B cell (primary cell): ENCODE measurements around the gene SMG1. TPM values are rescaled to one million over a fixed set of nuclear protein-coding genes. Genes with fewer than 3 reads are reported as not detected.

ENCODE experiments used
- ATAC-seq: fragments of 200-7000 bp; cut with Tn5 transposase; one replicate; pipeline ENCODE4 v1.10.0; 2021; ENCODE audit warnings: low read depth, mild to moderate bottlenecking, moderate number of reproducible peaks, moderate library complexity
- CTCF ChIA-PET: fragments of 350-600 bp; sonication (Branson Sonifier 250); formaldehyde crosslinking; loops from one replicate; lab custom pipeline; 2021; ENCODE audit warnings: antibody characterized with exemption, inconsistent platforms; lab: Charles Lee
- POLR2A ChIA-PET: fragments of 350-600 bp; sonication (Branson Sonifier 250); formaldehyde crosslinking; loops from one replicate; lab custom pipeline; 2021; ENCODE audit warnings: antibody characterized with exemption; lab: Charles Lee
- DNase-seq: peaks from one replicate; pipeline ENCODE4 v3.0.0; 2013
- H2AFZ ChIP-seq: 2 replicates; pipeline ENCODE4 v1.6.1; 2012; ENCODE audit warnings: mild to moderate bottlenecking, low read depth, low read length; ENCODE audit not compliant: insufficient read depth, poor library complexity, severe bottlenecking
- H3K27ac ChIP-seq, 2 donors: 1 replicate in 1 of 2; 2 replicates in 1 of 2; pipeline ENCODE4 v1.5.1; 2012 to 2013; ENCODE audit warnings: low read length in 2 of 2, mild to moderate bottlenecking in 2 of 2, moderate library complexity in 1 of 2
- H3K27me3 ChIP-seq, 4 experiments: fragments of 200-600 bp in 1 of 4; sonication (generic) in 1 of 4; replicated peaks in 1 of 4; 1 replicate in 2 of 4; 2 replicates in 2 of 4; pipeline versions ENCODE4 v1.6.1 to v1.7.0; 2013 to 2016; ENCODE audit warnings: low read length in 3 of 4, mild to moderate bottlenecking in 2 of 4, mixed read lengths in 1 of 4, moderate library complexity in 1 of 4; ENCODE audit not compliant: insufficient read depth in 4 of 4, control insufficient read depth in 3 of 4; ENCODE audit errors: control extremely low read depth in 1 of 4
- H3K36me3 ChIP-seq, 2 experiments: replicated peaks in 1 of 2; 1 replicate in 1 of 2; 2 replicates in 1 of 2; pipeline versions ENCODE4 v1.6.1 to v1.7.1; 2013; ENCODE audit warnings: low read length in 1 of 2; ENCODE audit not compliant: insufficient read depth in 2 of 2, control insufficient read depth in 1 of 2; ENCODE audit errors: control extremely low read depth in 1 of 2, extremely low read depth in 1 of 2
- H3K4me1 ChIP-seq, 2 donors: fragments of 200-600 bp in 1 of 2; sonication (generic) in 1 of 2; 1 replicate in 1 of 2; 2 replicates in 1 of 2; pipeline versions ENCODE4 v1.5.1 to v1.6.1; 2013 to 2017; ENCODE audit warnings: low read length in 2 of 2; ENCODE audit not compliant: control insufficient read depth in 2 of 2, insufficient read depth in 2 of 2
- H3K4me2 ChIP-seq: replicated peaks from 2 replicates; pipeline ENCODE3; 2012; ENCODE audit warnings: mild to moderate bottlenecking, low read depth, low read length; ENCODE audit not compliant: poor library complexity, severe bottlenecking
- H3K4me3 ChIP-seq, 5 experiments: fragments of 200-600 bp in 1 of 5; sonication (generic) in 1 of 5; 1 replicate in 3 of 5; 2 replicates in 2 of 5; pipeline versions ENCODE4 v1.5.1 to v1.7.0; 2011 to 2016; ENCODE audit warnings: low read length in 4 of 5, mild to moderate bottlenecking in 4 of 5, low read depth in 2 of 5, control low read depth in 1 of 5, moderate library complexity in 1 of 5; ENCODE audit not compliant: insufficient read depth in 1 of 5; ENCODE audit errors: control extremely low read depth in 1 of 5, extremely low read depth in 1 of 5
- H3K79me2 ChIP-seq: fragments of 200-600 bp; sonication (generic); one replicate; pipeline ENCODE4 v1.6.0; 2016; ENCODE audit warnings: low read length; ENCODE audit not compliant: control insufficient read depth, insufficient read depth
- H3K9ac ChIP-seq: fragments of 200-600 bp; sonication (generic); 2 replicates; pipeline ENCODE4 v1.6.1; 2017; ENCODE audit warnings: mild to moderate bottlenecking, low read length, moderate library complexity
- H3K9me3 ChIP-seq, 3 donors: one replicate each; pipeline versions ENCODE4 v1.6.1 to v1.7.1; 2013; ENCODE audit warnings: low read length in 2 of 3; ENCODE audit not compliant: control insufficient read depth in 2 of 3, insufficient read depth in 1 of 3; ENCODE audit errors: control extremely low read depth in 1 of 3
- H4K20me1 ChIP-seq: 2 replicates; pipeline ENCODE4 v1.6.0; 2012; ENCODE audit warnings: mild to moderate bottlenecking, low read length; ENCODE audit not compliant: insufficient read depth, control insufficient read depth, poor library complexity, severe bottlenecking
- H3K27ac Mint-ChIP-seq: one replicate; pipeline ENCODE4 v1.8.0; 2021; ENCODE audit warnings: mixed read lengths
- H3K27me3 Mint-ChIP-seq: one replicate; pipeline ENCODE4 v1.8.0; 2021; ENCODE audit warnings: mixed read lengths
- H3K4me1 Mint-ChIP-seq: one replicate; pipeline ENCODE4 v1.8.0; 2021; ENCODE audit warnings: mixed read lengths
- H3K4me3 Mint-ChIP-seq: one replicate; pipeline ENCODE4 v1.8.0; 2021; ENCODE audit warnings: mixed read lengths
- H3K9me3 Mint-ChIP-seq: one replicate; pipeline ENCODE4 v1.8.0; 2022; ENCODE audit warnings: mixed read lengths; ENCODE audit not compliant: insufficient read depth
- CTCF ChIP-seq: fragments of 200-600 bp; IDR thresholded peaks from one replicate; pipeline ENCODE4 v1.8.0; 2022; ENCODE audit warnings: antibody characterized with exemption, mild to moderate bottlenecking
- EZH2 ChIP-seq: IDR thresholded peaks from 2 replicates; pipeline ENCODE4 v1.6.1; 2012; ENCODE audit warnings: borderline replicate concordance, low read depth, mild to moderate bottlenecking, moderate library complexity, low read length; ENCODE audit not compliant: insufficient read depth, poor library complexity, severe bottlenecking
- WGBS: methylation state at CpG from one replicate; pipeline ENCODE4 v1.1.5; 2013; ENCODE audit warnings: missing lambda C conversion rate; ENCODE audit not compliant: insufficient coverage; 5-methylcytosine and 5-hydroxymethylcytosine counted together
- intact Hi-C: fragments of 100-400 bp; cut with micrococcal nuclease; formaldehyde crosslinking; loops from one replicate; pipeline ENCODE4 v1.10.0; 2022
- polyA plus RNA-seq: library from polyadenylated mRNA; depleted of rRNA; stranded (reverse); fragments of >200 nt; gene quantifications from 2 replicates; pipeline ENCODE4 v1.2.3, GENCODE V29; 2012
- total RNA-seq, 2 donors: library from RNA; stranded (reverse); fragments of 120-200 nt in 1 of 2; gene quantifications; 1 replicate in 1 of 2; 2 replicates in 1 of 2; pipeline versions ENCODE4 v1.2.3 to v1.2.4, GENCODE V29; 2013 to 2022

The SMG1 gene
- total and polyA plus RNA-seq, 2 donors (not counting 1 experiment from before 2014, with no cell fraction given): 23.2 to 256 TPM

- intact Hi-C loops: loop anchor here (1.0 to 5.0 kb wide), 2 partner anchors 43 to 169 kb away; partner anchors contain the start of genes ARL6IP1 and SMG1
- H3K4me1 ChIP-seq: peaks cover 4 to 5% of the 10 kb centered on the region in 2 donors
- TF ChIP-seq EZH2 (no peak), CTCF (no peak)
- Mint-ChIP-seq H3K27ac (no peak overlapping the region), H3K4me3 (no peak overlapping the region), H3K4me1 (peaks cover 3% of the 10 kb centered on the region), H3K9me3 (no peaks in the 10 kb centered on the region), H3K27me3 (no peaks in the 10 kb centered on the region)
- no peaks in the 10 kb centered on the region for H4K20me1 ChIP-seq
- H3K27me3 ChIP-seq: peaks cover 0 to 3% (median 0%) of the 10 kb centered on the region in 4 experiments
- H3K9me3 ChIP-seq: no peaks in the 10 kb centered on the region
- H3K9ac ChIP-seq: no peak overlapping the region
- DNase-seq (no peak), ATAC-seq (no peak)
- H3K36me3 ChIP-seq: no peaks in the 10 kb centered on the region
- no peak overlapping the region for H3K4me3 ChIP-seq
- no CpG with 5 or more reads among the region's 4 CpGs for WGBS
- ChIA-PET POLR2A (no interaction called here), CTCF (interaction anchor here (0.9 to 4.5 kb wide), 7 partner anchors 11 to 180 kb away, joined by 3 to 22 read pairs (median 4); partner anchors contain the start of genes ARL6IP1 and RPS15A)
- no peak overlapping the region for H3K27ac ChIP-seq
- no peak overlapping the region for H3K4me2 ChIP-seq
- no peak overlapping the region for H2AFZ ChIP-seq
- no peaks in the 10 kb centered on the region for H3K79me2 ChIP-seq
Measured at GRCh38 chr16:18969855-18970240, 43.6 kb upstream of the SMG1 start.

- no peaks in the 10 kb centered on the region for H3K9me3 Mint-ChIP-seq
- peaks cover 3% of the 10 kb centered on the region for H3K4me1 Mint-ChIP-seq
- no peaks in the 10 kb centered on the region for H3K79me2 ChIP-seq
- peak overlapping the region; percentile 49 for H3K9ac ChIP-seq
- WGBS: 27% methylated on average over 14 of the region's 18 CpGs
- no peaks in the 10 kb centered on the region for H3K27me3 Mint-ChIP-seq
- no peaks in the 10 kb centered on the region for H4K20me1 ChIP-seq
- H3K27ac Mint-ChIP-seq: no peak overlapping the region
- TF ChIP-seq CTCF: peak; percentile 96
- TF ChIP-seq EZH2: no peak
- H3K36me3 ChIP-seq: no peaks in the 10 kb centered on the region
- H3K9me3 ChIP-seq: no peaks in the 10 kb centered on the region
- DNase-seq (peak; percentile 80), ATAC-seq (peak; percentile 85)
- peaks cover 0 to 3% (median 0%) of the 10 kb centered on the region in 4 experiments for H3K27me3 ChIP-seq
- ChIA-PET POLR2A (no interaction called here), CTCF (interaction anchor here (0.9 to 4.5 kb wide), 9 partner anchors 12 to 179 kb away, joined by 3 to 22 read pairs (median 4); partner anchors contain the start of genes ARL6IP1 and RPS15A)
- peak overlapping the region in 4 of 5 experiments; percentile 19 to 49 (median 37) for H3K4me3 ChIP-seq
- H2AFZ ChIP-seq: peak overlapping the region; percentile 35
- intact Hi-C loops: loop anchor here (1.0 to 5.0 kb wide), 2 partner anchors 42 to 168 kb away; partner anchors contain the start of genes ARL6IP1 and SMG1
- H3K27ac ChIP-seq: no peak overlapping the region
- H3K4me2 ChIP-seq: peak overlapping the region; percentile 75
- H3K4me3 Mint-ChIP-seq: peak overlapping the region; percentile 5
- peaks cover 4 to 5% of the 10 kb centered on the region in 2 donors for H3K4me1 ChIP-seq
Measured at GRCh38 chr16:18969050-18969854, 43.0 kb upstream of the SMG1 start.
